KMS-11 (cell line): ENCODE results near the gene SCARB1.

Source experiments
- H2AFZ ChIP-seq: fragments of 200-600 bp; sonication (generic); 2 replicates; pipeline ENCODE4 v1.6.1; 2016; ENCODE audit warnings: antibody characterized with exemption, mixed run types, low read depth
- H3K27ac ChIP-seq: fragments of 200-600 bp; sonication (generic); 2 replicates; pipeline ENCODE4 v1.6.1; 2016; ENCODE audit warnings: mild to moderate bottlenecking, mixed run types
- H3K27me3 ChIP-seq: fragments of 200-600 bp; sonication (generic); 2 replicates; pipeline ENCODE4 v1.6.1; 2017; ENCODE audit warnings: mild to moderate bottlenecking, low read depth, mixed run types, moderate library complexity; ENCODE audit not compliant: insufficient read depth
- H3K36me3 ChIP-seq: fragments of 200-600 bp; sonication (generic); 2 replicates; pipeline ENCODE4 v1.6.1; 2017; ENCODE audit warnings: mild to moderate bottlenecking, mixed run types; ENCODE audit not compliant: insufficient read depth
- H3K4me1 ChIP-seq: fragments of 200-600 bp; sonication (generic); 2 replicates; pipeline ENCODE4 v1.6.1; 2016; ENCODE audit warnings: mild to moderate bottlenecking, low read depth, mixed run types; ENCODE audit not compliant: poor library complexity, severe bottlenecking
- H3K4me2 ChIP-seq: fragments of 200-600 bp; sonication (generic); 2 replicates; pipeline ENCODE4 v1.7.0; 2016; ENCODE audit warnings: mild to moderate bottlenecking, mixed run types
- H3K4me3 ChIP-seq: fragments of 200-600 bp; sonication (generic); IDR thresholded peaks from 2 replicates; pipeline ENCODE4 v1.6.1; 2017; ENCODE audit warnings: low read depth, low read length, mixed read lengths; ENCODE audit not compliant: insufficient read depth
- H3K79me2 ChIP-seq: fragments of 200-600 bp; sonication (generic); 2 replicates; pipeline ENCODE4 v1.6.1; 2016; ENCODE audit warnings: low read depth, mixed run types; ENCODE audit not compliant: insufficient read depth
- H3K9ac ChIP-seq: fragments of 200-600 bp; sonication (generic); 2 replicates; pipeline ENCODE4 v1.6.1; 2016; ENCODE audit warnings: mild to moderate bottlenecking, mixed run types
- H4K20me1 ChIP-seq: fragments of 200-600 bp; sonication (generic); 2 replicates; pipeline ENCODE4 v1.6.1; 2016; ENCODE audit warnings: mild to moderate bottlenecking, mixed run types; ENCODE audit not compliant: insufficient read depth
- TF ChIP-seq, protein P1 (sequence below): fragments of 200-600 bp; sonication (generic); conservative IDR thresholded peaks from 2 replicates; pipeline ENCODE4 v1.6.1; 2017; ENCODE audit warnings: low read depth, mild to moderate bottlenecking, antibody characterized with exemption, low read length, moderate library complexity, mixed read lengths

SCARB1 gene

DNA sequence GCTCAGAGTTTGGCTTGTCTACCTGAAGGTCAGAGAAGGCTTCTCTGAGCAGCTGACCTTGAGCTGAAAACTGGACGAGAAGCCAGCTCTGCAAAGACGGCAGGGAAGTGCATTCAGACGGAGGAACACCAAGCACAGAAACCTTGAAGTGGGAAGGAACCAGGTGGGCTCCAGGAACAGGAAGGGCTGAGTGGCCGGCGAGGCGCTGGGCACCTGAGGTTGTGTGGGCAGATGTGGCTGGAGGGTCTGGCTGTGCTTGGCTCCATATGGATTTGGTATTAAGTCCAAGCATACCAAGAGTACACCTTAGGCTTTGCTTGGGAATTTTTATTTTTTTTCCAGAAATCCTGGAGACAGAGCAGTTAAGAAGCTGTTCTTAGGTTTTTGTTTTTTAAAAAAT is 130.6 kb downstream of the SCARB1 start:
- Histone ChIP-seq H4K20me1 (no peaks in the 10 kb centered on the region), H2AFZ (no peak overlapping the region), H3K79me2 (no peaks in the 10 kb centered on the region), H3K4me2 (no peak overlapping the region), H3K36me3 (no peaks in the 10 kb centered on the region), H3K27ac (no peak overlapping the region), H3K27me3 (no peaks in the 10 kb centered on the region), H3K4me1 (no peaks in the 10 kb centered on the region), H3K9ac (no peak overlapping the region), H3K4me3 (no peak overlapping the region)
- TF ChIP-seq, protein P1, sequence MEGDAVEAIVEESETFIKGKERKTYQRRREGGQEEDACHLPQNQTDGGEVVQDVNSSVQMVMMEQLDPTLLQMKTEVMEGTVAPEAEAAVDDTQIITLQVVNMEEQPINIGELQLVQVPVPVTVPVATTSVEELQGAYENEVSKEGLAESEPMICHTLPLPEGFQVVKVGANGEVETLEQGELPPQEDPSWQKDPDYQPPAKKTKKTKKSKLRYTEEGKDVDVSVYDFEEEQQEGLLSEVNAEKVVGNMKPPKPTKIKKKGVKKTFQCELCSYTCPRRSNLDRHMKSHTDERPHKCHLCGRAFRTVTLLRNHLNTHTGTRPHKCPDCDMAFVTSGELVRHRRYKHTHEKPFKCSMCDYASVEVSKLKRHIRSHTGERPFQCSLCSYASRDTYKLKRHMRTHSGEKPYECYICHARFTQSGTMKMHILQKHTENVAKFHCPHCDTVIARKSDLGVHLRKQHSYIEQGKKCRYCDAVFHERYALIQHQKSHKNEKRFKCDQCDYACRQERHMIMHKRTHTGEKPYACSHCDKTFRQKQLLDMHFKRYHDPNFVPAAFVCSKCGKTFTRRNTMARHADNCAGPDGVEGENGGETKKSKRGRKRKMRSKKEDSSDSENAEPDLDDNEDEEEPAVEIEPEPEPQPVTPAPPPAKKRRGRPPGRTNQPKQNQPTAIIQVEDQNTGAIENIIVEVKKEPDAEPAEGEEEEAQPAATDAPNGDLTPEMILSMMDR, result no peak

DNA sequence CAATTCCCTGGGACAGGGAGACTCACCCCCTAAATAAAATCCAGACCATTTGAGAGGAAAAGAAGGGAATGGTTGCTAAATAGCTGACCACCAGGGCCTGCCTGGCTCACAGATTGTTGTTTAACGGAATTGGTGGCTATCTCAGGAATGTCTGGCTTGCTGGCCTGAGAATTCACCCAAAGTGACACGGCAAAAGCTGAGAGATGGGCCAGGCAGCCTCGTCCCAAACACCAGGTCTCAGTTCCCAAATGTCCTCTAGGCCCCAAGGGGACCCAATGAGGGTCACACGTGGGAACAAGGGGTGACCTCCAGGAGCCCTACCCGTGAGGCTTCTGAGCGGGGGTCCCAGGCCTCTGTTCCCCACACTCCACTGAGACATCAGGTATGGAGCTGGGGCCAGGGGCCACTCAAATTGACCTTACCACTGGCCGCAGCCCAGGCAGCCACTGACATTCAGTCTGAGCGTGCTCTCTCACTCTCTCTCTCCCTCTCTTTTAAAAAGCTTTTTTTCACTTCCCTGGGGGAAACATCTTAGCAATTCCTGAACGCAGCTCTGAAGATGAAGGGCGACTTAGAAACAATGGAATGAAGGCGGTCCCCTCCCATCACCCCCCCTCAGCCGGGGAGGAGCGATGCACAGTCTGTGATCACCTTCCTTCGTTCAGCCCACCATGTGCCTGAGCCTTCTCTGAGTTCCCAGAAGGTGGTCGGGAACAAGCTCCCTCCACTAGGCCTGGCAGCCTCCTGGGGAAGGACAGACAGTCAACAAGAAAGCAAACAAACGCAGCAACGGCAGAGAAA is 131.2 kb downstream of the SCARB1 start:
- Histone ChIP-seq H3K4me3 (no peak overlapping the region), H4K20me1 (no peaks in the 10 kb centered on the region), H2AFZ (no peak overlapping the region), H3K4me2 (no peak overlapping the region), H3K4me1 (no peaks in the 10 kb centered on the region), H3K36me3 (no peaks in the 10 kb centered on the region), H3K27me3 (no peaks in the 10 kb centered on the region), H3K79me2 (no peaks in the 10 kb centered on the region), H3K9ac (no peak overlapping the region), H3K27ac (no peak overlapping the region)
- TF ChIP-seq, protein P1, result no peak

DNA sequence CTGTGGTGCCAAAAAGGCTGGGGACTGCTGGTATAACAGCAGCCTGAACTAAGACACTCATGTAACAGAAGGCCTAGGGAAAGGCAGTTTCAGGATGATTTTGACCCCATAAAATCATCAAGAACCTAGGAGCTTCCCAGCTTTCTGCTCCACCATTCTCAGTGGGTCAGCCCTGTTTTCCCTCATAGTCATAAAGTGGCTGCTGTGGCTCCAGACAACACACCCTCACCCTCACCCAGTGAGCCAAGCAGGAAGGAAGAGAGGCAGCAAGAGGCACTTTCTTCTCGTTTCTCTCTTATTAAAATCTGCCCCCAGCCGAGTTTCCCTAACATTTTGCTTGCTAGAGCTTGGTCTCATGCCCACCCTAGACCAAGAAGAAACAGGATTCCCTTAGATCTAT is 131.8 kb downstream of the SCARB1 start:
- no peak overlapping the region for H2AFZ ChIP-seq
- H3K4me2 ChIP-seq, result no peak overlapping the region
- H3K36me3 ChIP-seq, result no peaks in the 10 kb centered on the region
- H3K27me3 ChIP-seq, result no peaks in the 10 kb centered on the region
- H4K20me1 ChIP-seq, result no peaks in the 10 kb centered on the region
- no peaks in the 10 kb centered on the region for H3K4me1 ChIP-seq
- no peak overlapping the region for H3K4me3 ChIP-seq
- H3K79me2 ChIP-seq, result no peaks in the 10 kb centered on the region
- no peak overlapping the region for H3K9ac ChIP-seq
- TF ChIP-seq, protein P1, result no peak
- H3K27ac ChIP-seq, result no peak overlapping the region

DNA sequence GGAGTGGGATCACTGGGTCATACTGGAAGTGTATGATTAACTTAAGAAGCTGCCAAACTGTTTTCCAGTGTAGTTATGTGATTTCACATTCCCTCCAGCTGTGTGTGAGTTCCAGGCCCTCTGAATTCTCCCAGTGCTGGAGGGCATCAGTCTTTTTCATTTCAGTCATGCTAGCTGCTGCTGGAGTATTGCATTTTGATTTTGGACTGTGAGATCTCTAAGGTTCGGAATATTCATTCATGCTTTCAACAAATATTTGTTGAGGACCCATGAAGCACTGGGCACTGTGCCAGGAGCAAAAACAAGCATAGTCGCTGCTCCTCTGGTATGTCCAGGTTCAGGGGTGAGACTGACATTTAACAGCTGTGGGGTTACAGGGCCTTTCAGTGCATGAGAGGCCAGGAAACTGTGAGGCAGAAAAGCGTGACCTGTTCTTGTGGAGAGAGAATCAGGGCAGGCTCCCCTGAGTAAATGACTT is 133.2 kb downstream of the SCARB1 start:
- TF ChIP-seq, protein P1, result no peak
- Histone ChIP-seq H4K20me1 (no peaks in the 10 kb centered on the region), H3K27me3 (no peaks in the 10 kb centered on the region), H3K9ac (no peak overlapping the region), H3K4me1 (no peaks in the 10 kb centered on the region), H3K36me3 (no peaks in the 10 kb centered on the region), H3K4me3 (no peak overlapping the region), H3K4me2 (no peak overlapping the region), H3K79me2 (no peaks in the 10 kb centered on the region), H2AFZ (no peak overlapping the region), H3K27ac (no peak overlapping the region)
